Fibroblast of lung (primary cell): ENCODE results near the gene ELP2. TPM values are rescaled to one million over a fixed set of nuclear protein-coding genes. Genes with fewer than 3 reads are reported as not detected.
A peak's percentile ranks its signal among the peaks of the same experiment; 100 is the strongest.

Experiments
- DNase-seq, 2 donors: peaks; one replicate each; pipeline versions ENCODE4 v3.0.0 to v3.0.0-alpha.2; 2010; ENCODE audit warnings: low read depth in 2 of 2
- H2AFZ ChIP-seq: 2 replicates; pipeline ENCODE4 v1.5.1; 2012; ENCODE audit warnings: low read length, control low read depth, inconsistent platforms
- H3K27ac ChIP-seq: 2 replicates; pipeline ENCODE4 v1.5.1; 2011; ENCODE audit warnings: low read length, control low read depth; ENCODE audit not compliant: insufficient read depth
- H3K27me3 ChIP-seq: 2 replicates; pipeline ENCODE4 v1.5.1; 2011; ENCODE audit warnings: mild to moderate bottlenecking, low read length; ENCODE audit not compliant: control insufficient read depth, insufficient read depth
- H3K36me3 ChIP-seq: 2 replicates; pipeline ENCODE4 v1.5.1; 2011; ENCODE audit warnings: low read length; ENCODE audit not compliant: control insufficient read depth, insufficient read depth
- H3K4me1 ChIP-seq: 2 replicates; pipeline ENCODE4 v1.5.1; 2011; ENCODE audit warnings: low read length; ENCODE audit not compliant: control insufficient read depth, insufficient read depth; ENCODE audit errors: extremely low read depth
- H3K4me2 ChIP-seq: 2 replicates; pipeline ENCODE4 v1.5.1; 2011; ENCODE audit warnings: low read length, control low read depth; ENCODE audit not compliant: insufficient read depth; ENCODE audit errors: extremely low read depth
- H3K4me3 ChIP-seq, 4 experiments: fragments of 200-600 bp in 1 of 4; sonication (generic) in 1 of 4; replicated peaks in 1 of 4; 2 replicates each; pipeline ENCODE4 v1.5.1; 2011 to 2016; ENCODE audit warnings: low read length in 4 of 4, low read depth in 3 of 4, mild to moderate bottlenecking in 3 of 4, control low read depth in 2 of 4, inconsistent platforms in 1 of 4, mixed read lengths in 1 of 4; ENCODE audit not compliant: insufficient read depth in 1 of 4; ENCODE audit errors: control extremely low read depth in 1 of 4
- H3K79me2 ChIP-seq: 2 replicates; pipeline ENCODE4 v1.5.1; 2012; ENCODE audit warnings: mild to moderate bottlenecking, low read length, inconsistent platforms; ENCODE audit not compliant: control insufficient read depth, insufficient read depth
- H3K9ac ChIP-seq: 2 replicates; pipeline ENCODE4 v1.5.1; 2011; ENCODE audit warnings: mild to moderate bottlenecking, low read length, control low read depth; ENCODE audit not compliant: insufficient read depth
- H3K9me3 ChIP-seq: 2 replicates; pipeline ENCODE4 v1.5.1; 2012; ENCODE audit warnings: low read depth, low read length; ENCODE audit not compliant: control insufficient read depth, insufficient read depth
- H4K20me1 ChIP-seq: 2 replicates; pipeline ENCODE4 v1.5.1; 2011; ENCODE audit warnings: low read length; ENCODE audit not compliant: control insufficient read depth, insufficient read depth; ENCODE audit errors: extremely low read depth
- EZH2 ChIP-seq: IDR thresholded peaks from 2 replicates; pipeline ENCODE4 v1.5.1; 2012; ENCODE audit warnings: low read length, control low read depth, mild to moderate bottlenecking; ENCODE audit errors: missing control alignments
- polyA plus RNA-seq, 2 donors: library from polyadenylated mRNA; depleted of rRNA in 1 of 2; stranded (reverse) in 1 of 2; unstranded in 1 of 2; fragments of >200 nt; gene quantifications; 2 replicates each; pipeline ENCODE4 v1.2.1, GENCODE V29; 2011 to 2012; ENCODE audit warnings: missing spikeins in 1 of 2
- total RNA-seq: library from RNA; depleted of rRNA; stranded (reverse); fragments of >200 nt; gene quantifications from 2 replicates; pipeline ENCODE4 v1.2.1, GENCODE V29; 2014
- TF ChIP-seq, protein P1 (sequence below), 2 donors: IDR thresholded peaks in 1 of 2; conservative IDR thresholded peaks in 1 of 2; 1 replicate in 1 of 2; 2 replicates in 1 of 2; pipeline ENCODE4 v1.5.1; 2011 to 2012; ENCODE audit warnings: low read length in 2 of 2, control low read depth in 1 of 2, inconsistent platforms in 1 of 2, low read depth in 1 of 2, mild to moderate bottlenecking in 1 of 2

Gene ELP2
- total and polyA plus RNA-seq, 2 donors (not counting 1 experiment from before 2014, with no cell fraction given): 96.6 to 309 TPM

DNA sequence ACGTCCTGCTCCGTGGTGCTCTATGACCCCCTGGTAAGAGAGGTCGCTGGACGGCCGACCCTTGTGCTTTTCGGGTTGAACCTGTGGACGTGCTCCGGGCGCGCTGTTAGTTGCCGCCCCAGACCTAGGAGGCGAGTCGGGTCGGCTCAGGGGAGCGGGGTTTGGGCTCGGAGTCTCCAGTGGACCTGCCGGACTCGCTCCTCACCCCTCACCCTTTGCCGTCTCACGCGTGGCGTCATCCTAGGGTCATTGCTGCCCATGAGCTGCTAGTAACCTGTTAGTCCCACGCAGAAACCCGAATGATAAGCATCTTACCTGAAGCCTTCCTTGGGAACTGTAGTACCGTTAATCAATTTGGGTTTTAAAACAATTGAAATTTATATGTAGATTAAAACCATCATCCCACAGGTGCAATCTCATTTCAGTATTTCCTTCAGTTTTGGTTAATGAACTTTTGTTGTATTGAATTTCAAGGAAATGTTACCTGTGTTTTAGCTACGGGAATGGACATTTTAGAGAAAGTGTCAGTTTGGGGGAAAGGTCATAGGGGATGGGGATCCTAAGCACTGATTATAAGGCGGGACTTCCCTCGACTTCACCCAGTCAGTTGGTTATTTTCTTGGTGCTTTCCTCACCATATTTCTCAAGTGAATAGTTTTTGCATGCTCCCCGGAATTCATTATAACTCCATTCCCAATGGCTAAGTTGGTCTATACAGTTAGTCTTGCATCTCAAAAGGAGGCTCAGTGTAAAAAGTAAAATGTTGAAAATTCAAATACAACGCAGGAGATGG lies 536 bp downstream of the ELP2 start:
- Histone ChIP-seq H3K27me3 (no peaks in the 10 kb centered on the region), H3K27ac (peak overlapping the region; percentile 92), H3K4me3 (peak overlapping the region; percentile 65 to 95 (median 83)), H3K79me2 (peaks cover 49% of the 10 kb centered on the region), H3K9ac (peak overlapping the region; percentile 92), H3K4me1 (no peaks in the 10 kb centered on the region), H4K20me1 (no peaks in the 10 kb centered on the region), H3K9me3 (no peaks in the 10 kb centered on the region), H2AFZ (peak overlapping the region; percentile 81), H3K4me2 (peak overlapping the region; percentile 57), H3K36me3 (peaks cover 3% of the 10 kb centered on the region)
- TF ChIP-seq, protein P1, sequence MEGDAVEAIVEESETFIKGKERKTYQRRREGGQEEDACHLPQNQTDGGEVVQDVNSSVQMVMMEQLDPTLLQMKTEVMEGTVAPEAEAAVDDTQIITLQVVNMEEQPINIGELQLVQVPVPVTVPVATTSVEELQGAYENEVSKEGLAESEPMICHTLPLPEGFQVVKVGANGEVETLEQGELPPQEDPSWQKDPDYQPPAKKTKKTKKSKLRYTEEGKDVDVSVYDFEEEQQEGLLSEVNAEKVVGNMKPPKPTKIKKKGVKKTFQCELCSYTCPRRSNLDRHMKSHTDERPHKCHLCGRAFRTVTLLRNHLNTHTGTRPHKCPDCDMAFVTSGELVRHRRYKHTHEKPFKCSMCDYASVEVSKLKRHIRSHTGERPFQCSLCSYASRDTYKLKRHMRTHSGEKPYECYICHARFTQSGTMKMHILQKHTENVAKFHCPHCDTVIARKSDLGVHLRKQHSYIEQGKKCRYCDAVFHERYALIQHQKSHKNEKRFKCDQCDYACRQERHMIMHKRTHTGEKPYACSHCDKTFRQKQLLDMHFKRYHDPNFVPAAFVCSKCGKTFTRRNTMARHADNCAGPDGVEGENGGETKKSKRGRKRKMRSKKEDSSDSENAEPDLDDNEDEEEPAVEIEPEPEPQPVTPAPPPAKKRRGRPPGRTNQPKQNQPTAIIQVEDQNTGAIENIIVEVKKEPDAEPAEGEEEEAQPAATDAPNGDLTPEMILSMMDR (conservative IDR thresholded peaks at IDR 0.05 in 1 of 2, IDR thresholded peaks at IDR 0.05 in 1 of 2; ENCODE audit: low read depth in 1 of 2, low read length in 2 of 2): no peak
- TF ChIP-seq EZH2: no peak
- DNase-seq: no peak

DNA sequence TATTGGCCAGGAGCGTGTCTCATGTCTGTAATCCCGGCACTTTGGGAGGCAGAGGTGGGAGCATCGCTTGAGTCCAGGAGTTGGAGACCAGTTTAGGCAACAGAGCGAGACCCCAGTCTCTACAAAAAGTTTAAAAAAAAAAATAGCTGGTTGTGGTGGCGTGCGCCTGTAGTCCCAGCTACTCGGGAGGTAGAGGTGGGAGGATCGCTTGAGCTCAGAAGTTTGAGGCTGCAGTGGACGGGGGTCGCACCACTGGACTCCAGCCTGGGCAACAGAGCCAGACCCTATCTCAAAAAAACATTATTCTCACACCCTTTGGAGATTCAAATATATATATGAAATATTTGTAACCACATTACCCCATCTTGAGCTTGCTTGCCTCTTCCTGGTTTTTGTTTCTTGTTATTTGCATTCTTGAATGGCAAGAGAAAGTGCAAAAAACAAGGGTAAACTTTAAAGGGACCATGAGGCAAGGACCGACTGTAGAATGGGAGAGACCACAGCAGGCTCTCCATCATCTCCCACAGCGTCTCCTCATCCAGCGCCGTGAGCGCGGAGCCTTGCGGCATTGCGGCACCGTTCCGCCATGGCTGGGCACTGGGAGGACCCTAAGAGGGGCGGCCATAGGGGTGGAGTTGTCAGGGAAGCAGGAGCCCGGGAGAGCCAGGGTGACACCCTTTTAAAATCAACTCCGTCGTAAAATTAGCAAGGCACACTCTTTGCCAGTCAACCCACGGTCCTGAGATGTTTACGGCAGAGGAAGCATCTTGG lies 1.4 kb downstream of the ELP2 start:
- Histone ChIP-seq H3K4me3 (peak overlapping the region; percentile 65 to 95 (median 83)), H3K27ac (no peak overlapping the region), H3K79me2 (peaks cover 49% of the 10 kb centered on the region), H3K36me3 (peaks cover 3% of the 10 kb centered on the region), H3K9ac (no peak overlapping the region), H2AFZ (no peak overlapping the region), H3K4me2 (peak overlapping the region; percentile 57), H4K20me1 (no peaks in the 10 kb centered on the region), H3K9me3 (no peaks in the 10 kb centered on the region), H3K27me3 (no peaks in the 10 kb centered on the region), H3K4me1 (no peaks in the 10 kb centered on the region)
- DNase-seq: no peak
- TF ChIP-seq, protein P1 (conservative IDR thresholded peaks at IDR 0.05 in 1 of 2, IDR thresholded peaks at IDR 0.05 in 1 of 2; ENCODE audit: low read depth in 1 of 2, low read length in 2 of 2): no peak
- TF ChIP-seq EZH2: no peak
